ENCODE data around the gene FDX2. TPM values are rescaled to one million over a fixed set of nuclear protein-coding genes. Genes with fewer than 3 reads are reported as not detected.

Gene FDX2
- total RNA-seq, 6 experiments from 2014 or later = 33.9 to 47.3 (median 38.5) TPM

DNA sequence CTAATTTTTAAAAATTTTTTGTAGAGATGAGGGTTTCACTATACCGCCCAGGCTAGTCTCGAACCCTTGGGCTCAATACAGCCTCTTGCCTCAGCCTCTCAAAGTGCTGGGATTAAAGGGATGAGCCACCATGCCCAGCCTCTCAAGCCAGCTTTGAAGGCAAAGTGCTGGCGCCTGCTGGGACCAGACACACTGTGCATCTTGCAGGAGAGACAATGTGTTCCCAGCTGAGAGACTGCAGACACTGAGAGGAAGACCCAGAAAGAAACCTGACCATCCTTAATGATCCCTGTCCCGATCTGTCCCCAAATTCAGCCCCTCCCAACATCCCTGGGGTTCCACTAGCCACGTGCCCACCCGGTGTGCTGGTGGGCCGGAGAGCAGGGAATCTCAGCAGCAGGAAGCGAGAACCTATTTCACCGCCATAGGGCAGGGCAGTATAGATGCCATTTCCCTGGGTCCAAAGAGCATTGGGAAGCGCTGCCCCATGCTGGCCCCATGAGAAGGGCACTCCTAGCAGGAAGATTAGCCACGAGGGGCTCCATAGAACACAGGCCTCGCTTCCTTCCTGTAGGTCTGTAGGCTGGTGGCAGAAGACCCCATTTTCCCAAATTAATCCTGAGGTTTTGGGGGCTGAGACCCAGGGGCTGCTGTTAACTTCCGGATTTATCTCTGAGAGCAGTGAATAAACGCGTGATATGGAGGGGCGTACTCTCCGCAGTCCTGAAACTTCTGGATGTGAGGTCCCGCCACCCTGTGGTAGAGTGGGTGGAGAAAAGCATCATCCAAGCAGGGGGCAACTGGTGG, 16.5 kb upstream of the FDX2 start:
- H3K36me3 Mint-ChIP-seq (ENCODE audit: low read depth) = peaks cover 16% of the 10 kb centered on the region; the same call in 1 of the 2 replicates
- DNase-seq = no peak
- TF ChIP-seq CTCF (IDR thresholded peaks at IDR 0.05) = peak; percentile 54; the same call in 1 of the 2 replicates
- H3K4me3 Mint-ChIP-seq = peak overlapping the region; percentile 99
- peak overlapping the region; percentile 97 for H3K27ac Mint-ChIP-seq
- H3K4me1 Mint-ChIP-seq (ENCODE audit: low read depth) = peaks cover 17% of the 10 kb centered on the region
- H3K9me3 Mint-ChIP-seq = no peaks in the 10 kb centered on the region
- H3K27me3 Mint-ChIP-seq (ENCODE audit: insufficient read depth) = no peaks in the 10 kb centered on the region; the same call in none of the 2 replicates

DNA sequence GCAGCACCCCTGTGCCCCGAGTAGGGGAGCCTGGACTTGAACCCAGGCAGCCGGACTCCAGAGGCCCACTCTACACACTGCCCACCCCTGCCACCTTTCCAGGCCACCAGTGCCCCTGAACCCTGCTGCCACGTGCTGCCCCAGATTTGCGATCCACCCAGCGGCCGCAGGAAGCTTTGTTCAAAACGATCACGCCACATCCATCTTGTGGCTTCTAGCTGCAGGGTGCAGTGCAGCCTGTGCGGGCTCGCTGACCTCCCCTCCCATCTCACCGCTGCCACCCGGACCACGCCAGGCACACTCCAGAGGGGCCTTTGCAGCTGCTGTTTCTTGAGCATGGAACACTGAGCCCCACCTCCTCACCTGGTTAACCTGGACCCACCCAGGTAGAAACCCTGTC, 13.7 kb upstream of the FDX2 start:
- Mint-ChIP-seq H3K27me3 (ENCODE audit: insufficient read depth) (no peaks in the 10 kb centered on the region; the same call in none of the 2 replicates), H3K4me3 (no peak overlapping the region), H3K36me3 (ENCODE audit: low read depth) (peaks cover 16% of the 10 kb centered on the region; the same call in 1 of the 2 replicates), H3K9me3 (no peaks in the 10 kb centered on the region), H3K4me1 (ENCODE audit: low read depth) (peaks cover 17% of the 10 kb centered on the region), H3K27ac (no peak overlapping the region)
- DNase-seq = no peak
- TF ChIP-seq CTCF (IDR thresholded peaks at IDR 0.05) = no peak

- TF ChIP-seq CTCF (IDR thresholded peaks at IDR 0.05) = no peak
- DNase-seq = no peak
- no peak overlapping the region for H3K27ac Mint-ChIP-seq
- peaks cover 16% of the 10 kb centered on the region; the same call in 1 of the 2 replicates for H3K36me3 Mint-ChIP-seq (ENCODE audit: low read depth)
- no peaks in the 10 kb centered on the region; the same call in none of the 2 replicates for H3K27me3 Mint-ChIP-seq (ENCODE audit: insufficient read depth)
- peaks cover 11% of the 10 kb centered on the region for H3K4me1 Mint-ChIP-seq (ENCODE audit: low read depth)
- no peaks in the 10 kb centered on the region for H3K9me3 Mint-ChIP-seq
- H3K4me3 Mint-ChIP-seq = no peak overlapping the region
These were observed 13.0 kb upstream of the FDX2 start for GRCh38 chr19:10328558-10329429.

GRCh38 chr19:10327793-10328192, 12.0 kb upstream of the FDX2 start:
- Mint-ChIP-seq H3K36me3 (ENCODE audit: low read depth) (peaks cover 13% of the 10 kb centered on the region; the same call in 1 of the 2 replicates), H3K4me1 (ENCODE audit: low read depth) (peaks cover 10% of the 10 kb centered on the region), H3K27ac (no peak overlapping the region), H3K9me3 (no peaks in the 10 kb centered on the region), H3K4me3 (no peak overlapping the region), H3K27me3 (ENCODE audit: insufficient read depth) (no peaks in the 10 kb centered on the region; the same call in none of the 2 replicates)
- TF ChIP-seq CTCF (IDR thresholded peaks at IDR 0.05) = no peak
- DNase-seq = no peak

- Mint-ChIP-seq H3K36me3 (ENCODE audit: low read depth) (peaks cover 12% of the 10 kb centered on the region; the same call in 1 of the 2 replicates), H3K4me3 (no peak overlapping the region), H3K4me1 (ENCODE audit: low read depth) (no peaks in the 10 kb centered on the region), H3K27me3 (ENCODE audit: insufficient read depth) (no peaks in the 10 kb centered on the region; the same call in none of the 2 replicates), H3K27ac (no peak overlapping the region), H3K9me3 (no peaks in the 10 kb centered on the region)
- DNase-seq = no peak
- no peak for TF ChIP-seq CTCF (IDR thresholded peaks at IDR 0.05)
These were observed 9.9 kb upstream of the FDX2 start for GRCh38 chr19:10325732-10326131.

Data from HFFc6 (cell line).